IPS-NIHi7 (cell line): ENCODE data around the gene CTPS2.
A peak's percentile ranks its signal among the peaks of the same experiment; 100 is the strongest.

Experiments
- DNase-seq: peaks from one replicate; pipeline ENCODE4 v3.0.0; 2012; ENCODE audit warnings: mixed read lengths; ENCODE audit errors: extremely low spot score

The CTPS2 gene

GRCh38 chrX:16711893-16712547 lies 449 bp downstream of the CTPS2 start:
- peak; percentile 68 for DNase-seq

- DNase-seq, result no peak
Measured at GRCh38 chrX:16711219-16711811, 1.2 kb downstream of the CTPS2 start.

GRCh38 chrX:16708016-16708415 lies 4.5 kb downstream of the CTPS2 start:
- DNase-seq, result no peak

- no peak for DNase-seq
Measured at GRCh38 chrX:16705370-16705769, 7.1 kb downstream of the CTPS2 start.

GRCh38 chrX:16702700-16703599 lies 9.5 kb downstream of the CTPS2 start:
- no peak for DNase-seq

- no peak for DNase-seq
Measured at GRCh38 chrX:16700734-16701133, 11.7 kb downstream of the CTPS2 start.

GRCh38 chrX:16699389-16699788 lies 13.1 kb downstream of the CTPS2 start:
- DNase-seq, result no peak

GRCh38 chrX:16696956-16697355 lies 15.5 kb downstream of the CTPS2 start:
- DNase-seq, result no peak

GRCh38 chrX:16695079-16695676 lies 17.3 kb downstream of the CTPS2 start:
- DNase-seq, result peak; percentile 75

GRCh38 chrX:16687514-16687913 lies 25.0 kb downstream of the CTPS2 start:
- DNase-seq, result no peak

- no peak for DNase-seq
Measured at GRCh38 chrX:16683007-16683664, 29.3 kb downstream of the CTPS2 start.

GRCh38 chrX:16678689-16679088 lies 33.8 kb downstream of the CTPS2 start:
- DNase-seq, result no peak

- DNase-seq, result peak; percentile 83
Measured at GRCh38 chrX:16671005-16671404, 41.5 kb downstream of the CTPS2 start.

- no peak for DNase-seq
Measured at GRCh38 chrX:16666541-16666940, 45.9 kb downstream of the CTPS2 start.

- DNase-seq, result no peak
Measured at GRCh38 chrX:16665089-16665488, 47.4 kb downstream of the CTPS2 start.

GRCh38 chrX:16664626-16665025 lies 47.8 kb downstream of the CTPS2 start:
- no peak for DNase-seq

- DNase-seq, result no peak
Measured at GRCh38 chrX:16664074-16664473, 48.4 kb downstream of the CTPS2 start.

GRCh38 chrX:16662402-16662801 lies 50.1 kb downstream of the CTPS2 start:
- DNase-seq, result no peak

- no peak for DNase-seq
Measured at GRCh38 chrX:16661495-16661894, 51.0 kb downstream of the CTPS2 start.

GRCh38 chrX:16659321-16659720 lies 53.1 kb downstream of the CTPS2 start:
- DNase-seq, result no peak

- DNase-seq, result no peak
Measured at GRCh38 chrX:16658284-16658683, 54.2 kb downstream of the CTPS2 start.

GRCh38 chrX:16654093-16654492 lies 58.4 kb downstream of the CTPS2 start:
- DNase-seq, result no peak
